ENCODE data around the gene ADCY5. TPM values are rescaled to one million over a fixed set of nuclear protein-coding genes. Genes with fewer than 3 reads are reported as not detected.

The ADCY5 gene
- total and polyA plus RNA-seq, 2 donors (not counting 1 experiment from before 2014, with no cell fraction given), result not detected

DNA sequence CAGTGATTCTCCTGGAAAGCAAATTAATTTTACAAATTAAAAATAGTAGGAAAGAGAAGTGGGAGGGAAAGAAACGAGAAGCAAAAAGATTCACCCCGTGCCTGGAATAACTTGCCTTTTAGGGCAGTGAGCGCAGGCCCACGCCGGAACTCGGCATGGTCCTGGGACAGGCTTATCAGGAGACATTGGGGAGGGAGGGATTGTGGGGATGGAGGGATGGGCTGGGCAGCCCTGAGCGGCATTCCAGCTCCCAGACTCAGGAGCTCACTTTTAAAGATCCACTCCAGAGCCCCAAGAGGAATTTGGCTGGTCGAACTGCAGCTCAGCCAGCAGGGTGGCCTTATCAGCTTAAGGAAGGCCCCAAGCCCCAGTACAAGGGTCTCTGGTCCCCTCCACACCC lies 117.9 kb downstream of the ADCY5 start:
- Histone ChIP-seq H3K4me1 (ENCODE audit: control insufficient read depth in 2 of 2, insufficient read depth in 2 of 2, low read length in 2 of 2) (no peaks in the 10 kb centered on the region), H4K20me1 (ENCODE audit: control insufficient read depth, insufficient read depth, low read length, poor library complexity, severe bottlenecking) (no peaks in the 10 kb centered on the region), H3K36me3 (replicated peaks in 1 of 2; ENCODE audit: control extremely low read depth in 1 of 2, control insufficient read depth in 1 of 2, extremely low read depth in 1 of 2, insufficient read depth in 2 of 2, low read length in 1 of 2) (no peaks in the 10 kb centered on the region), H2AFZ (ENCODE audit: insufficient read depth, low read depth, low read length, poor library complexity, severe bottlenecking) (no peak overlapping the region), H3K9ac (ENCODE audit: low read length) (no peak overlapping the region), H3K4me3 (ENCODE audit: control extremely low read depth in 1 of 5, extremely low read depth in 1 of 5, insufficient read depth in 1 of 5, low read depth in 2 of 5, low read length in 4 of 5) (no peak overlapping the region), H3K27ac (ENCODE audit: low read length in 2 of 2) (no peak overlapping the region), H3K27me3 (replicated peaks in 1 of 4; ENCODE audit: control extremely low read depth in 1 of 4, control insufficient read depth in 3 of 4, insufficient read depth in 4 of 4, low read length in 3 of 4) (peaks cover 0 to 2% (median 0%) of the 10 kb centered on the region in 4 experiments), H3K9me3 (ENCODE audit: control extremely low read depth in 1 of 3, control insufficient read depth in 2 of 3, insufficient read depth in 1 of 3, low read length in 2 of 3) (peaks cover 0 to 7% (median 0%) of the 10 kb centered on the region in 3 donors), H3K4me2 (replicated peaks; ENCODE audit: low read depth, low read length, poor library complexity, severe bottlenecking) (no peak overlapping the region), H3K79me2 (ENCODE audit: control insufficient read depth, insufficient read depth, low read length) (no peaks in the 10 kb centered on the region)
- intact Hi-C loops (cut with micrococcal nuclease), result no loop called here
- 96% methylated on average over 8 of the region's 8 CpGs for WGBS (ENCODE audit: insufficient coverage)
- ChIA-PET POLR2A (no interaction called here), CTCF (interaction anchor here (0.8 to 4.5 kb wide), 5 partner anchors 20 to 393 kb away, joined by 3 to 36 read pairs (median 3); no protein-coding TSS in a partner anchor)
- no peak for DNase-seq
- no peak for ATAC-seq (ENCODE audit: low read depth)
- H3K9me3 Mint-ChIP-seq (ENCODE audit: insufficient read depth), result no peaks in the 10 kb centered on the region
- no peaks in the 10 kb centered on the region for H3K4me1 Mint-ChIP-seq
- no peak overlapping the region for H3K27ac Mint-ChIP-seq
- H3K27me3 Mint-ChIP-seq, result peaks cover 8% of the 10 kb centered on the region
- H3K4me3 Mint-ChIP-seq, result no peak overlapping the region
- no peak for TF ChIP-seq EZH2 (IDR thresholded peaks at IDR 0.05; ENCODE audit: borderline replicate concordance, insufficient read depth, low read depth, low read length, poor library complexity, severe bottlenecking)
- TF ChIP-seq, protein P1, sequence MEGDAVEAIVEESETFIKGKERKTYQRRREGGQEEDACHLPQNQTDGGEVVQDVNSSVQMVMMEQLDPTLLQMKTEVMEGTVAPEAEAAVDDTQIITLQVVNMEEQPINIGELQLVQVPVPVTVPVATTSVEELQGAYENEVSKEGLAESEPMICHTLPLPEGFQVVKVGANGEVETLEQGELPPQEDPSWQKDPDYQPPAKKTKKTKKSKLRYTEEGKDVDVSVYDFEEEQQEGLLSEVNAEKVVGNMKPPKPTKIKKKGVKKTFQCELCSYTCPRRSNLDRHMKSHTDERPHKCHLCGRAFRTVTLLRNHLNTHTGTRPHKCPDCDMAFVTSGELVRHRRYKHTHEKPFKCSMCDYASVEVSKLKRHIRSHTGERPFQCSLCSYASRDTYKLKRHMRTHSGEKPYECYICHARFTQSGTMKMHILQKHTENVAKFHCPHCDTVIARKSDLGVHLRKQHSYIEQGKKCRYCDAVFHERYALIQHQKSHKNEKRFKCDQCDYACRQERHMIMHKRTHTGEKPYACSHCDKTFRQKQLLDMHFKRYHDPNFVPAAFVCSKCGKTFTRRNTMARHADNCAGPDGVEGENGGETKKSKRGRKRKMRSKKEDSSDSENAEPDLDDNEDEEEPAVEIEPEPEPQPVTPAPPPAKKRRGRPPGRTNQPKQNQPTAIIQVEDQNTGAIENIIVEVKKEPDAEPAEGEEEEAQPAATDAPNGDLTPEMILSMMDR (IDR thresholded peaks at IDR 0.05), result no peak

DNA sequence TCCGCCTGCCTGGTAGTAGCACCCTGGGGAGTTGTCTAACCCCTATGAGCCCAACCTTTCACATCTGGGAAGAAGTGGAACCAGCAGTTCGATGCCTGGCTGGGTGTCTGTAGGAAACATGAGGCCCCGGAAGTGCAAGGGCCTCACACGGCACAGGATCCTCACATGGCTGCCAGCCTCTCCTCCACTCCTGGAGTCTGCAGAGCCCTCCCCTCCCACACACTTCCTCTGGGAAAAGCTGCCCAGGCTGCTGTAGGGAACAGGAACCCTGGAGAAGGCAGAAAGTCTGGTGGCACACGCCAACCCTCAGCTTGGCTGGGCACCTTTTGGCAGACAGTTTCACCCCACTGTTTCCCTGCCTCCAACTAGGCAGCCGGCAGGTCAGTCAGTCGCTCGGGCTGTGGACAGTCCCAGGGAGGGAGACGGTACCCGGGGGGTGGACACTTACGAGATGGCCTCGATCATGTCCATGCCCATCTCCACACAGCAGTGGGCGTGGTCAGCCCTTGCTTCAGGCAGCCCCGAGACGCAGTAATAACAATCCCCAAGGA lies 118.4 kb downstream of the ADCY5 start:
- TF ChIP-seq, protein P1 (IDR thresholded peaks at IDR 0.05), result no peak
- TF ChIP-seq EZH2 (IDR thresholded peaks at IDR 0.05; ENCODE audit: borderline replicate concordance, insufficient read depth, low read depth, low read length, poor library complexity, severe bottlenecking), result no peak
- ATAC-seq (ENCODE audit: low read depth) (no peak), DNase-seq (no peak)
- H4K20me1 ChIP-seq (ENCODE audit: control insufficient read depth, insufficient read depth, low read length, poor library complexity, severe bottlenecking), result no peaks in the 10 kb centered on the region
- intact Hi-C loops (cut with micrococcal nuclease), result no loop called here
- POLR2A ChIA-PET, result no interaction called here
- Mint-ChIP-seq H3K27ac (no peak overlapping the region), H3K27me3 (peaks cover 8% of the 10 kb centered on the region), H3K4me1 (no peaks in the 10 kb centered on the region), H3K4me3 (no peak overlapping the region), H3K9me3 (ENCODE audit: insufficient read depth) (no peaks in the 10 kb centered on the region)
- H3K79me2 ChIP-seq (ENCODE audit: control insufficient read depth, insufficient read depth, low read length), result no peaks in the 10 kb centered on the region
- no peaks in the 10 kb centered on the region for H3K36me3 ChIP-seq (replicated peaks in 1 of 2; ENCODE audit: control extremely low read depth in 1 of 2, control insufficient read depth in 1 of 2, extremely low read depth in 1 of 2, insufficient read depth in 2 of 2, low read length in 1 of 2)
- H3K4me2 ChIP-seq (replicated peaks; ENCODE audit: low read depth, low read length, poor library complexity, severe bottlenecking), result no peak overlapping the region
- no peaks in the 10 kb centered on the region for H3K4me1 ChIP-seq (ENCODE audit: control insufficient read depth in 2 of 2, insufficient read depth in 2 of 2, low read length in 2 of 2)
- H2AFZ ChIP-seq (ENCODE audit: insufficient read depth, low read depth, low read length, poor library complexity, severe bottlenecking), result no peak overlapping the region
- peaks cover 0 to 7% (median 0%) of the 10 kb centered on the region in 3 donors for H3K9me3 ChIP-seq (ENCODE audit: control extremely low read depth in 1 of 3, control insufficient read depth in 2 of 3, insufficient read depth in 1 of 3, low read length in 2 of 3)
- no peak overlapping the region for H3K9ac ChIP-seq (ENCODE audit: low read length)
- CTCF ChIA-PET, result interaction anchor here (0.8 to 4.5 kb wide), 8 partner anchors 8 to 393 kb away, joined by 3 to 36 read pairs (median 4); no protein-coding TSS in a partner anchor
- WGBS (ENCODE audit: insufficient coverage), result 88% methylated on average over 10 of the region's 15 CpGs
- no peak overlapping the region for H3K4me3 ChIP-seq (ENCODE audit: control extremely low read depth in 1 of 5, extremely low read depth in 1 of 5, insufficient read depth in 1 of 5, low read depth in 2 of 5, low read length in 4 of 5)
- peaks cover 0 to 2% (median 0%) of the 10 kb centered on the region in 4 experiments for H3K27me3 ChIP-seq (replicated peaks in 1 of 4; ENCODE audit: control extremely low read depth in 1 of 4, control insufficient read depth in 3 of 4, insufficient read depth in 4 of 4, low read length in 3 of 4)
- no peak overlapping the region for H3K27ac ChIP-seq (ENCODE audit: low read length in 2 of 2)
